GM21381 (cell line): ENCODE measurements around the gene CARMIL1.

Source experiments
- ATAC-seq: cut with Tn5 transposase; IDR thresholded peaks from one replicate; pipeline ENCODE4 v1.9.1; 2021; ENCODE audit warnings: mild to moderate bottlenecking, moderate library complexity; ENCODE audit not compliant: unreplicated experiment

Gene CARMIL1

GRCh38 chr6:25332655-25333071 is 53.5 kb downstream of the CARMIL1 start:
- no peak for ATAC-seq

- ATAC-seq = no peak
These were observed 54.3 kb downstream of the CARMIL1 start for GRCh38 chr6:25333471-25333870.

- peak; percentile 75 for ATAC-seq
These were observed 55.6 kb downstream of the CARMIL1 start for GRCh38 chr6:25334793-25335192.

GRCh38 chr6:25336996-25337395 is 57.8 kb downstream of the CARMIL1 start:
- ATAC-seq = no peak

- no peak for ATAC-seq
These were observed 58.3 kb downstream of the CARMIL1 start for GRCh38 chr6:25337431-25337830.

GRCh38 chr6:25340431-25341202 is 61.4 kb downstream of the CARMIL1 start:
- ATAC-seq = no peak

- no peak for ATAC-seq
These were observed 62.0 kb downstream of the CARMIL1 start for GRCh38 chr6:25341203-25341552.

- no peak for ATAC-seq
These were observed 62.9 kb downstream of the CARMIL1 start for GRCh38 chr6:25341923-25342619.

GRCh38 chr6:25342802-25343201 is 63.6 kb downstream of the CARMIL1 start:
- no peak for ATAC-seq

GRCh38 chr6:25343984-25344383 is 64.8 kb downstream of the CARMIL1 start:
- no peak for ATAC-seq

- no peak for ATAC-seq
These were observed 65.7 kb downstream of the CARMIL1 start for GRCh38 chr6:25344827-25345226.

- ATAC-seq = no peak
These were observed 66.9 kb downstream of the CARMIL1 start for GRCh38 chr6:25346064-25346463.

- no peak for ATAC-seq
These were observed 71.4 kb downstream of the CARMIL1 start for GRCh38 chr6:25350573-25350972.

- no peak for ATAC-seq
These were observed 72.3 kb downstream of the CARMIL1 start for GRCh38 chr6:25351485-25351884.

- no peak for ATAC-seq
These were observed 73.1 kb downstream of the CARMIL1 start for GRCh38 chr6:25352285-25352684.

GRCh38 chr6:25354078-25354932 is 75.1 kb downstream of the CARMIL1 start:
- ATAC-seq = no peak

- ATAC-seq = no peak
These were observed 80.2 kb downstream of the CARMIL1 start for GRCh38 chr6:25359191-25359861.

GRCh38 chr6:25359891-25360290 is 80.7 kb downstream of the CARMIL1 start:
- ATAC-seq = no peak

GRCh38 chr6:25360621-25361020 is 81.4 kb downstream of the CARMIL1 start:
- no peak for ATAC-seq

GRCh38 chr6:25363427-25363826 is 84.3 kb downstream of the CARMIL1 start:
- no peak for ATAC-seq

GRCh38 chr6:25365154-25365553 is 86.0 kb downstream of the CARMIL1 start:
- ATAC-seq = no peak
